ENCODE measurements around the gene PRKACG.

Gene PRKACG

GRCh38 chr9:68983522-68984424, 30.1 kb downstream of the PRKACG start:
- H3K4me3 ChIP-seq (ENCODE audit: low read depth, low read length) = no peak overlapping the region
- WGBS (ENCODE audit: extremely low coverage, insufficient coverage, insufficient read length) = 100% methylated on average over 1 of the region's 3 CpGs
- H3K27ac ChIP-seq (ENCODE audit: low read depth, low read length) = no peak overlapping the region
- no peak for DNase-seq
- H3K18ac ChIP-seq (ENCODE audit: low read length) = no peak overlapping the region
- no peak overlapping the region for H4K12ac ChIP-seq (ENCODE audit: low read depth, low read length)
- H3K4me1 ChIP-seq (ENCODE audit: control insufficient read depth in 1 of 2, insufficient read depth in 2 of 2, low read length in 2 of 2) = peaks cover 0 to 8% of the 10 kb centered on the region in 2 experiments
- H3K9me3 ChIP-seq (ENCODE audit: insufficient read depth, low read depth, low read length) = no peaks in the 10 kb centered on the region
- no peak overlapping the region for H3K9ac ChIP-seq (ENCODE audit: low read length)
- no peaks in the 10 kb centered on the region for H3K27me3 ChIP-seq (ENCODE audit: insufficient read depth, low read length)
- no peak overlapping the region for H3K14ac ChIP-seq (ENCODE audit: low read length)
- no peak overlapping the region for H3K4me2 ChIP-seq (ENCODE audit: low read length)
- H2AK5ac ChIP-seq (ENCODE audit: low read length) = no peak overlapping the region
- no peak overlapping the region for H2AFZ ChIP-seq (ENCODE audit: insufficient read depth, low read length, poor library complexity)
- no peak overlapping the region for H3K4ac ChIP-seq (ENCODE audit: low read depth, low read length)
- H2BK5ac ChIP-seq (ENCODE audit: low read depth, low read length, poor library complexity) = no peak overlapping the region
- no peak overlapping the region for H2BK120ac ChIP-seq (ENCODE audit: insufficient read depth, low read length, poor library complexity)
- no peak overlapping the region for H4K91ac ChIP-seq (ENCODE audit: low read depth, low read length)
- no peak overlapping the region for H2BK12ac ChIP-seq (ENCODE audit: low read length)
- H3K23ac ChIP-seq (ENCODE audit: low read length) = no peak overlapping the region
- no peaks in the 10 kb centered on the region for H3K79me1 ChIP-seq (ENCODE audit: low read length)
- no peaks in the 10 kb centered on the region for H3K36me3 ChIP-seq (ENCODE audit: control insufficient read depth in 1 of 2, insufficient read depth in 2 of 2, low read length in 2 of 2)
- H4K8ac ChIP-seq (ENCODE audit: low read depth, low read length) = no peak overlapping the region
- no peaks in the 10 kb centered on the region for H3K79me2 ChIP-seq (ENCODE audit: control insufficient read depth, insufficient read depth, low read length, poor library complexity)

GRCh38 chr9:68983008-68983411, 30.9 kb downstream of the PRKACG start:
- no peaks in the 10 kb centered on the region for H3K36me3 ChIP-seq (ENCODE audit: control insufficient read depth in 1 of 2, insufficient read depth in 2 of 2, low read length in 2 of 2)
- H3K4me1 ChIP-seq (ENCODE audit: control insufficient read depth in 1 of 2, insufficient read depth in 2 of 2, low read length in 2 of 2) = peaks cover 0 to 8% of the 10 kb centered on the region in 2 experiments
- H3K4me3 ChIP-seq (ENCODE audit: low read depth, low read length) = no peak overlapping the region
- no peak for DNase-seq
- H2BK12ac ChIP-seq (ENCODE audit: low read length) = no peak overlapping the region
- H3K27me3 ChIP-seq (ENCODE audit: insufficient read depth, low read length) = no peaks in the 10 kb centered on the region
- H3K14ac ChIP-seq (ENCODE audit: low read length) = no peak overlapping the region
- no peak overlapping the region for H4K91ac ChIP-seq (ENCODE audit: low read depth, low read length)
- H4K8ac ChIP-seq (ENCODE audit: low read depth, low read length) = no peak overlapping the region
- no peak overlapping the region for H3K27ac ChIP-seq (ENCODE audit: low read depth, low read length)
- H3K9me3 ChIP-seq (ENCODE audit: insufficient read depth, low read depth, low read length) = no peaks in the 10 kb centered on the region
- H4K12ac ChIP-seq (ENCODE audit: low read depth, low read length) = no peak overlapping the region
- H3K79me2 ChIP-seq (ENCODE audit: control insufficient read depth, insufficient read depth, low read length, poor library complexity) = no peaks in the 10 kb centered on the region
- no peak overlapping the region for H2AFZ ChIP-seq (ENCODE audit: insufficient read depth, low read length, poor library complexity)
- H2BK5ac ChIP-seq (ENCODE audit: low read depth, low read length, poor library complexity) = no peak overlapping the region
- H2BK120ac ChIP-seq (ENCODE audit: insufficient read depth, low read length, poor library complexity) = no peak overlapping the region
- no peak overlapping the region for H2AK5ac ChIP-seq (ENCODE audit: low read length)
- H3K4me2 ChIP-seq (ENCODE audit: low read length) = no peak overlapping the region
- no peak overlapping the region for H3K4ac ChIP-seq (ENCODE audit: low read depth, low read length)
- H3K9ac ChIP-seq (ENCODE audit: low read length) = no peak overlapping the region
- H3K23ac ChIP-seq (ENCODE audit: low read length) = no peak overlapping the region
- no peak overlapping the region for H3K18ac ChIP-seq (ENCODE audit: low read length)
- no peaks in the 10 kb centered on the region for H3K79me1 ChIP-seq (ENCODE audit: low read length)

- Histone ChIP-seq H2AFZ (ENCODE audit: insufficient read depth, low read length, poor library complexity) (no peak overlapping the region), H3K23ac (ENCODE audit: low read length) (no peak overlapping the region), H4K12ac (ENCODE audit: low read depth, low read length) (no peak overlapping the region), H4K91ac (ENCODE audit: low read depth, low read length) (no peak overlapping the region), H3K27me3 (ENCODE audit: insufficient read depth, low read length) (no peaks in the 10 kb centered on the region), H2BK5ac (ENCODE audit: low read depth, low read length, poor library complexity) (no peak overlapping the region), H3K4me1 (ENCODE audit: control insufficient read depth in 1 of 2, insufficient read depth in 2 of 2, low read length in 2 of 2) (peaks cover 0 to 8% of the 10 kb centered on the region in 2 experiments), H3K4me2 (ENCODE audit: low read length) (no peak overlapping the region), H3K14ac (ENCODE audit: low read length) (no peak overlapping the region), H2BK120ac (ENCODE audit: insufficient read depth, low read length, poor library complexity) (no peak overlapping the region), H3K27ac (ENCODE audit: low read depth, low read length) (no peak overlapping the region), H3K79me2 (ENCODE audit: control insufficient read depth, insufficient read depth, low read length, poor library complexity) (no peaks in the 10 kb centered on the region), H3K79me1 (ENCODE audit: low read length) (no peaks in the 10 kb centered on the region), H3K9me3 (ENCODE audit: insufficient read depth, low read depth, low read length) (no peaks in the 10 kb centered on the region), H3K9ac (ENCODE audit: low read length) (no peak overlapping the region), H2AK5ac (ENCODE audit: low read length) (no peak overlapping the region), H4K8ac (ENCODE audit: low read depth, low read length) (no peak overlapping the region), H3K18ac (ENCODE audit: low read length) (no peak overlapping the region), H3K4me3 (ENCODE audit: low read depth, low read length) (no peak overlapping the region), H3K4ac (ENCODE audit: low read depth, low read length) (no peak overlapping the region), H3K36me3 (ENCODE audit: control insufficient read depth in 1 of 2, insufficient read depth in 2 of 2, low read length in 2 of 2) (no peaks in the 10 kb centered on the region), H2BK12ac (ENCODE audit: low read length) (no peak overlapping the region)
- DNase-seq = no peak
- no CpG with 5 or more reads among the region's 6 CpGs for WGBS (ENCODE audit: extremely low coverage, insufficient coverage, insufficient read length)
These were observed 32.1 kb downstream of the PRKACG start for GRCh38 chr9:68981789-68982188.

GRCh38 chr9:68980341-68980914, 33.5 kb downstream of the PRKACG start:
- H2BK120ac ChIP-seq (ENCODE audit: insufficient read depth, low read length, poor library complexity) = no peak overlapping the region
- no peak overlapping the region for H3K4ac ChIP-seq (ENCODE audit: low read depth, low read length)
- no peak overlapping the region for H3K23ac ChIP-seq (ENCODE audit: low read length)
- no peak overlapping the region for H2BK5ac ChIP-seq (ENCODE audit: low read depth, low read length, poor library complexity)
- H3K9ac ChIP-seq (ENCODE audit: low read length) = no peak overlapping the region
- H3K14ac ChIP-seq (ENCODE audit: low read length) = no peak overlapping the region
- no CpG with 5 or more reads among the region's 3 CpGs for WGBS (ENCODE audit: extremely low coverage, insufficient coverage, insufficient read length)
- H3K4me1 ChIP-seq (ENCODE audit: control insufficient read depth in 1 of 2, insufficient read depth in 2 of 2, low read length in 2 of 2) = peaks cover 0 to 8% of the 10 kb centered on the region in 2 experiments
- H4K8ac ChIP-seq (ENCODE audit: low read depth, low read length) = no peak overlapping the region
- no peak overlapping the region for H3K27ac ChIP-seq (ENCODE audit: low read depth, low read length)
- no peak overlapping the region for H4K12ac ChIP-seq (ENCODE audit: low read depth, low read length)
- H2AFZ ChIP-seq (ENCODE audit: insufficient read depth, low read length, poor library complexity) = no peak overlapping the region
- no peak overlapping the region for H3K4me2 ChIP-seq (ENCODE audit: low read length)
- H3K79me1 ChIP-seq (ENCODE audit: low read length) = no peaks in the 10 kb centered on the region
- no peak overlapping the region for H3K18ac ChIP-seq (ENCODE audit: low read length)
- H4K91ac ChIP-seq (ENCODE audit: low read depth, low read length) = no peak overlapping the region
- no peak for DNase-seq
- H3K4me3 ChIP-seq (ENCODE audit: low read depth, low read length) = no peak overlapping the region
- no peaks in the 10 kb centered on the region for H3K79me2 ChIP-seq (ENCODE audit: control insufficient read depth, insufficient read depth, low read length, poor library complexity)
- H2AK5ac ChIP-seq (ENCODE audit: low read length) = no peak overlapping the region
- H3K9me3 ChIP-seq (ENCODE audit: insufficient read depth, low read depth, low read length) = peaks cover 2% of the 10 kb centered on the region
- no peaks in the 10 kb centered on the region for H3K36me3 ChIP-seq (ENCODE audit: control insufficient read depth in 1 of 2, insufficient read depth in 2 of 2, low read length in 2 of 2)
- no peaks in the 10 kb centered on the region for H3K27me3 ChIP-seq (ENCODE audit: insufficient read depth, low read length)
- no peak overlapping the region for H2BK12ac ChIP-seq (ENCODE audit: low read length)

Measured in trophoblast cell (in vitro differentiated cells and primary cell).